Measurements from ENCODE around the gene OR5AC2. TPM values are rescaled to one million over a fixed set of nuclear protein-coding genes. Genes with fewer than 3 reads are reported as not detected.
A peak's percentile ranks its signal among the peaks of the same experiment; 100 is the strongest.

Gene OR5AC2
- not detected for total RNA-seq

DNA sequence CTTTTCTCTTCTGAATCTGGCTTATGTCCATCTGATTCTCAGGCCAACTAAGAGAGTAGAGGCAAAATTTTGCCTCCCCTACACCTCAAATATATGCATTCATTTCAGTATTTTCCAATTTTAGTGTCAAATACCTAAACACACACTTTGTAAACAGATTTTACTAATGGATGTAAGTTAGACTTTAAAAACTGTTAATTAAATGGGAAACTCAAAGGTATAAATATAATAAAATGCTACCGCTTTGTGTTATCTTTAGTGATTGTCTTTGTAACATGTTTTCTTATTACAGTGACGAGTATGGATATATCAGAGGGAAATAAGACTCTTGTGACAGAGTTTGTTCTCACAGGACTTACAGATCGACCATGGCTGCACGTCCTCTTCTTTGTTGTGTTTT, at the start of gene OR5AC2:
TSS of gene OR5AC2 (plus strand) at position 301 of the 400 bp plus-strand sequence. CDS start at position 301, 0 bp downstream.
- Mint-ChIP-seq H3K27ac (no peak within 1 kb of the TSS), H3K9me3 (no peaks in the 10 kb centered on the region), H3K4me3 (no peak within 1 kb of the TSS), H3K36me3 (ENCODE audit: low read depth) (no peaks in the 10 kb centered on the region), H3K27me3 (peaks cover 2% of the 10 kb centered on the region), H3K4me1 (ENCODE audit: low read depth) (no peaks in the 10 kb centered on the region)
- DNase-seq (no peak), ATAC-seq (no peak)
- intact Hi-C loops (cut with micrococcal nuclease): no loop called here
- TF ChIP-seq CTCF (IDR thresholded peaks at IDR 0.05): no peak
- POLR2A ChIA-PET: no interaction called here
- CTCF ChIA-PET: no interaction called here

DNA sequence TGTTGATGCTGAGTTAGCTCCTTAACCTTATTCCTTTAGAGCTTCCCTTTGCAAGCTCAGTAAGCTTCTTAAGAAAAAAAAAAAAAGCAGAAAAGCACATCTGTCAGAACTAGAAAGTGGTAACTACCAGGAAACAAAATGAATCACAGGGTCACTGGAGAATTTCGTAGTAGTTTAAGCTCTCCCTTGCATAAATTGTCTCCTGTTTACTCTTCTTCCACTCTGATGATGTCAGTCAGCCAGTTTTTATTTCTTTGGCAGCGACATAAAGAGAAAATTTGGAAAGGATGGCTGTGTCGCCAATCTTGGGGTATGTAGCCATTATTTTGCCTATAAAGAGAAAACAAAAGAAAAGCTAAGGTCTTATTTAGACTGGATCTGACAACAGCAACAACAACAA, 48.7 kb upstream of the OR5AC2 start:
- peaks cover 9% of the 10 kb centered on the region for H3K4me1 Mint-ChIP-seq (ENCODE audit: low read depth)
- CTCF ChIA-PET: interaction anchor here (0.8 to 4.5 kb wide), 14 partner anchors 10 to 780 kb away, joined by 3 to 42 read pairs (median 4); partner anchors contain the start of gene ARL6
- peaks cover 15% of the 10 kb centered on the region for H3K27me3 Mint-ChIP-seq
- no peak overlapping the region for H3K27ac Mint-ChIP-seq
- TF ChIP-seq CTCF (IDR thresholded peaks at IDR 0.05): no peak
- intact Hi-C loops (cut with micrococcal nuclease): loop anchor here (2.0 to 5.0 kb wide), 4 partner anchors 149 to 775 kb away; partner anchors contain the start of gene CLDND1
- no peak for ATAC-seq
- POLR2A ChIA-PET: no interaction called here
- no peak overlapping the region for H3K4me3 Mint-ChIP-seq
- no peak for DNase-seq
- H3K9me3 Mint-ChIP-seq: peaks cover 5% of the 10 kb centered on the region
- no peaks in the 10 kb centered on the region for H3K36me3 Mint-ChIP-seq (ENCODE audit: low read depth)

- POLR2A ChIA-PET: no interaction called here
These were observed 48.1 kb upstream of the OR5AC2 start for GRCh38 chr3:98038876-98039275.

DNA sequence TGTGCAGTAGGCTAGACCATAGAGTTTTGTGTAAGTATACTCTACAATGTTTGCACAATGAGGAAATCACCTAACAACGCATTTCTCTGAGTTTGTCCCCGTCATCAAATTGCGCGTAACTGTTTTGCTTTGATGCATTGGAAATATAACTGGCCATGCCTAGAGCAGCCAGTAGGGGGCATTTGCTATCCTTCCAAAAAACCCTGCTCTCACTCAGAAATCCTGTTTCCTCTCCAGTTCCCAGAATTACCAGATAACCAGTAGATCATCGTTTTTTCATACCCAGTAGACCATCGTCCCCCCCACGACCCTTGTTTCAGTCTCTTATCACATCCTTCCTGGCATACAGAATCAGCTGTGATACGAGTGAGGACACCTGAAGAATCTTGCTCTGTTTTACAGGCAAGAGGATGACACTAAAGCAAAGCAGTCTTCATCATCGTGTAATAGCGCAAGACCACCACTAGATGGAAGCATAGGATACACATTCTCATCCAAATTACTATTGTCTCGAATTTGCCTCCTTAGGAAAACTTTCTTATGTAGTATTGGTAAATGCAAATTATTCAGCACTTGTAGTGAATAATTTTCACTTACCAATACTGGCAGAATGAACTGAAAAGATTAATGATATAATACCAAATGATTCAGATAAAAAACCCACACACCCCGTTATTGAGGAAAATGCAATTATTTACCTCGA, 47.5 kb upstream of the OR5AC2 start:
- Mint-ChIP-seq H3K27me3 (peaks cover 17% of the 10 kb centered on the region), H3K27ac (peak overlapping the region; percentile 90), H3K4me3 (peak overlapping the region; percentile 73), H3K4me1 (ENCODE audit: low read depth) (peaks cover 9% of the 10 kb centered on the region), H3K9me3 (peaks cover 5% of the 10 kb centered on the region), H3K36me3 (ENCODE audit: low read depth) (no peaks in the 10 kb centered on the region)
- ChIA-PET CTCF (interaction anchor here (0.7 to 4.5 kb wide), 33 partner anchors 8 to 779 kb away, joined by 3 to 42 read pairs (median 4); partner anchors contain the start of genes ARL6 and CRYBG3), POLR2A (interaction anchor here (0.7 kb wide), 1 partner anchor 1790 kb away, joined by 4 read pairs; no protein-coding TSS in a partner anchor)
- peak; percentile 96 for ATAC-seq
- peak; percentile 98 for TF ChIP-seq CTCF (IDR thresholded peaks at IDR 0.05)
- peak; percentile 90 for DNase-seq
- intact Hi-C loops (cut with micrococcal nuclease): loop anchor here (1.0 to 5.0 kb wide), 6 partner anchors 148 to 773 kb away; partner anchors contain the start of gene CLDND1

More at GRCh38 chr3:98038876-98039275, 48.1 kb upstream of the OR5AC2 start:
- H3K27ac Mint-ChIP-seq: peak overlapping the region; percentile 90
- no peak for TF ChIP-seq CTCF (IDR thresholded peaks at IDR 0.05)
- ATAC-seq (no peak), DNase-seq (no peak)
- peaks cover 17% of the 10 kb centered on the region for H3K27me3 Mint-ChIP-seq
- no peaks in the 10 kb centered on the region for H3K36me3 Mint-ChIP-seq (ENCODE audit: low read depth)
- intact Hi-C loops (cut with micrococcal nuclease): loop anchor here (1.0 to 5.0 kb wide), 5 partner anchors 148 to 774 kb away; partner anchors contain the start of gene CLDND1
- CTCF ChIA-PET: interaction anchor here (0.8 to 4.5 kb wide), 29 partner anchors 8 to 779 kb away, joined by 3 to 42 read pairs (median 4); partner anchors contain the start of genes ARL6 and CRYBG3
- peaks cover 9% of the 10 kb centered on the region for H3K4me1 Mint-ChIP-seq (ENCODE audit: low read depth)
- H3K9me3 Mint-ChIP-seq: peaks cover 5% of the 10 kb centered on the region
- H3K4me3 Mint-ChIP-seq: peak overlapping the region; percentile 73

GRCh38 chr3:98041350-98041749, 45.6 kb upstream of the OR5AC2 start:
- Mint-ChIP-seq H3K27me3 (peaks cover 16% of the 10 kb centered on the region), H3K27ac (no peak overlapping the region), H3K4me1 (ENCODE audit: low read depth) (peaks cover 9% of the 10 kb centered on the region), H3K36me3 (ENCODE audit: low read depth) (no peaks in the 10 kb centered on the region), H3K9me3 (peaks cover 5% of the 10 kb centered on the region), H3K4me3 (no peak overlapping the region)
- intact Hi-C loops (cut with micrococcal nuclease): loop anchor here (5.0 kb wide), 1 partner anchor 616 kb away; no protein-coding TSS in a partner anchor
- DNase-seq (no peak), ATAC-seq (no peak)
- ChIA-PET POLR2A (no interaction called here), CTCF (interaction anchor here (0.9 to 4.5 kb wide), 5 partner anchors 15 to 773 kb away, joined by 3 to 42 read pairs (median 10); no protein-coding TSS in a partner anchor)
- no peak for TF ChIP-seq CTCF (IDR thresholded peaks at IDR 0.05)
